B cell (primary cell): ENCODE data around the gene NETO2.
"Not testable (repeated sequence)": the region's sequence is repeated elsewhere in the genome, so short reads cannot be mapped to it uniquely, and the experiment has no call there.

Experiments used
- EZH2 ChIP-seq: IDR thresholded peaks from 2 replicates; pipeline ENCODE4 v1.6.1; 2012; ENCODE audit warnings: borderline replicate concordance, low read depth, mild to moderate bottlenecking, moderate library complexity, low read length; ENCODE audit not compliant: insufficient read depth, poor library complexity, severe bottlenecking
- TF ChIP-seq, protein P1 (sequence below): fragments of 200-600 bp; IDR thresholded peaks from one replicate; pipeline ENCODE4 v1.8.0; 2022; ENCODE audit warnings: antibody characterized with exemption, mild to moderate bottlenecking

DNA sequence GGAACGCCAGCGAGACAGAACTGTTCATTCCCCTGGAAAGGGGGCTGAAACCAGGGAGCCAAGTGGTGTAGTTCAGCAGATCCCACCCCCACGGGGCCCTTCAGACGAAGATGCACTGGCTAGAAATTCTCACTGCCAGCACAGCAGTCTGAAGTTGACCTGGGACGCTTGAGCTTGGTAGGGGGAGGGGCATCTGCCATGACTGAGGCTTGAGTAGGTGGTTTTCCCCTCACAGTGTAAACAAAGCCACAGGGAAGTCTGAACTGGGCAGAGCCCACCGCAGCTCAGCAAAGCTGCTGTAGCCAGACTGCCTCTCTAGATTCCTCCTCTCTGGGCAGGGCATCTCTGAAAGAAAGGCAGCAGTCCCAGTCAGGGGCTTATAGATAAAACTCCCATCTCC, 46.6 kb downstream of the NETO2 start:
- not testable (repeated sequence) for TF ChIP-seq EZH2
- TF ChIP-seq, protein P1, sequence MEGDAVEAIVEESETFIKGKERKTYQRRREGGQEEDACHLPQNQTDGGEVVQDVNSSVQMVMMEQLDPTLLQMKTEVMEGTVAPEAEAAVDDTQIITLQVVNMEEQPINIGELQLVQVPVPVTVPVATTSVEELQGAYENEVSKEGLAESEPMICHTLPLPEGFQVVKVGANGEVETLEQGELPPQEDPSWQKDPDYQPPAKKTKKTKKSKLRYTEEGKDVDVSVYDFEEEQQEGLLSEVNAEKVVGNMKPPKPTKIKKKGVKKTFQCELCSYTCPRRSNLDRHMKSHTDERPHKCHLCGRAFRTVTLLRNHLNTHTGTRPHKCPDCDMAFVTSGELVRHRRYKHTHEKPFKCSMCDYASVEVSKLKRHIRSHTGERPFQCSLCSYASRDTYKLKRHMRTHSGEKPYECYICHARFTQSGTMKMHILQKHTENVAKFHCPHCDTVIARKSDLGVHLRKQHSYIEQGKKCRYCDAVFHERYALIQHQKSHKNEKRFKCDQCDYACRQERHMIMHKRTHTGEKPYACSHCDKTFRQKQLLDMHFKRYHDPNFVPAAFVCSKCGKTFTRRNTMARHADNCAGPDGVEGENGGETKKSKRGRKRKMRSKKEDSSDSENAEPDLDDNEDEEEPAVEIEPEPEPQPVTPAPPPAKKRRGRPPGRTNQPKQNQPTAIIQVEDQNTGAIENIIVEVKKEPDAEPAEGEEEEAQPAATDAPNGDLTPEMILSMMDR = not testable (repeated sequence)
